Measurements from ENCODE around the gene GALNT2.

GALNT2 gene

GRCh38 chr1:230105245-230105753 is 38.3 kb downstream of the GALNT2 start:
- DNase-seq (ENCODE audit: low spot score): no peak
- in situ Hi-C loops (cut with MboI; ENCODE audit: low pct_unique_long_range_greater_than_20kb, low sequenced_read_pairs, unreplicated experiment): no loop called here
- TF ChIP-seq, protein P1, sequence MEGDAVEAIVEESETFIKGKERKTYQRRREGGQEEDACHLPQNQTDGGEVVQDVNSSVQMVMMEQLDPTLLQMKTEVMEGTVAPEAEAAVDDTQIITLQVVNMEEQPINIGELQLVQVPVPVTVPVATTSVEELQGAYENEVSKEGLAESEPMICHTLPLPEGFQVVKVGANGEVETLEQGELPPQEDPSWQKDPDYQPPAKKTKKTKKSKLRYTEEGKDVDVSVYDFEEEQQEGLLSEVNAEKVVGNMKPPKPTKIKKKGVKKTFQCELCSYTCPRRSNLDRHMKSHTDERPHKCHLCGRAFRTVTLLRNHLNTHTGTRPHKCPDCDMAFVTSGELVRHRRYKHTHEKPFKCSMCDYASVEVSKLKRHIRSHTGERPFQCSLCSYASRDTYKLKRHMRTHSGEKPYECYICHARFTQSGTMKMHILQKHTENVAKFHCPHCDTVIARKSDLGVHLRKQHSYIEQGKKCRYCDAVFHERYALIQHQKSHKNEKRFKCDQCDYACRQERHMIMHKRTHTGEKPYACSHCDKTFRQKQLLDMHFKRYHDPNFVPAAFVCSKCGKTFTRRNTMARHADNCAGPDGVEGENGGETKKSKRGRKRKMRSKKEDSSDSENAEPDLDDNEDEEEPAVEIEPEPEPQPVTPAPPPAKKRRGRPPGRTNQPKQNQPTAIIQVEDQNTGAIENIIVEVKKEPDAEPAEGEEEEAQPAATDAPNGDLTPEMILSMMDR (IDR thresholded peaks at IDR 0.05; ENCODE audit: extremely low read depth, insufficient read depth, missing control alignments): no peak

- peak; percentile 70 for DNase-seq (ENCODE audit: low spot score)
- in situ Hi-C loops (cut with MboI; ENCODE audit: low pct_unique_long_range_greater_than_20kb, low sequenced_read_pairs, unreplicated experiment): no loop called here
Measured at GRCh38 chr1:230105754-230106625, 39.0 kb downstream of the GALNT2 start.

DNA sequence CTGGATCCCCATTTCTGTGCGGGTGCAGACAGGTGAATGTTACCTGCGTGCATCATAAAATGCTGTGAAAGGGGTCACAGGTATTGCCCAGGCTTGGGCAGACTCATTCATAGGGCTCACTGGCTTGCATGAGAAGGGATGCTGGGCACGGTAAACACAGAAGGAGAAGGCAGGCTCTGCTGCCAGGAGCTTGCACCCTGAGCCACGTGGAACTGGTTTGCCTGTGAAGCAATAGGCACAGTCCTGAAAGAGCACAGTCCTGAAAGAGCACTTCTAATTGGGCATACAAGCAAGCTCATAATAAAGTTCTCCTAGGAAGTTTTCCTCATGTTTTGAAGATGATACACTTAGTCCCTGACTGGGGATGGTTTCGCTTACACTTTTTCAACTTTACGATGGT is 40.9 kb downstream of the GALNT2 start:
- in situ Hi-C loops (cut with MboI; ENCODE audit: low pct_unique_long_range_greater_than_20kb, low sequenced_read_pairs, unreplicated experiment): no loop called here
- DNase-seq (ENCODE audit: low spot score): no peak
- TF ChIP-seq, protein P1 (IDR thresholded peaks at IDR 0.05; ENCODE audit: extremely low read depth, insufficient read depth, missing control alignments): no peak

More at GRCh38 chr1:230105754-230106625, 39.0 kb downstream of the GALNT2 start:
- TF ChIP-seq, protein P1 (IDR thresholded peaks at IDR 0.05; ENCODE audit: extremely low read depth, insufficient read depth, missing control alignments): no peak

DNA sequence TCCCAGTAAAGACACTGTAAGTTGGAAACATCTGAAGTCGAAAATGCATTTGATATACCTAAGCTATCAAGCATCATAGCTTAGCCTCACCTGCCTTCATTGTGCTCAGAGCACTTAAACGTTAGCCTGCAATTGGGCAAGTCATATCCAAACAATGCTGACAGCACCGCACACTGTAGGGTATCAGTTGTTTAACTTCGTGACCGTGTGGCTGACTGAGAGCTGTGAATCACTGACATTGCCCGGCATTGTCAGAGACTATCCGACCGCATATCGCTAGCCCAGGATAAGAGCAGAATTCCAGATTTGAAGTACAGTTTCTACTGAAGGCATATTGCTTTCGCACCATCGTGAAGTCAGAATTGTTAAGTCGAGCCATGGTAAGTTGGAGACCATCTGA is 41.5 kb downstream of the GALNT2 start:
- TF ChIP-seq, protein P1 (IDR thresholded peaks at IDR 0.05; ENCODE audit: extremely low read depth, insufficient read depth, missing control alignments): no peak
- DNase-seq (ENCODE audit: low spot score): no peak
- in situ Hi-C loops (cut with MboI; ENCODE audit: low pct_unique_long_range_greater_than_20kb, low sequenced_read_pairs, unreplicated experiment): no loop called here

- DNase-seq (ENCODE audit: low spot score): no peak
- TF ChIP-seq, protein P1 (IDR thresholded peaks at IDR 0.05; ENCODE audit: extremely low read depth, insufficient read depth, missing control alignments): no peak
- in situ Hi-C loops (cut with MboI; ENCODE audit: low pct_unique_long_range_greater_than_20kb, low sequenced_read_pairs, unreplicated experiment): no loop called here
Measured at GRCh38 chr1:230109066-230109465, 42.0 kb downstream of the GALNT2 start.

GRCh38 chr1:230109895-230110667 is 43.0 kb downstream of the GALNT2 start:
- in situ Hi-C loops (cut with MboI; ENCODE audit: low pct_unique_long_range_greater_than_20kb, low sequenced_read_pairs, unreplicated experiment): no loop called here
- DNase-seq (ENCODE audit: low spot score): peak; percentile 91
- TF ChIP-seq, protein P1 (IDR thresholded peaks at IDR 0.05; ENCODE audit: extremely low read depth, insufficient read depth, missing control alignments): peak; percentile 57
